ENCODE data around the gene PTPN14.

The PTPN14 gene

DNA sequence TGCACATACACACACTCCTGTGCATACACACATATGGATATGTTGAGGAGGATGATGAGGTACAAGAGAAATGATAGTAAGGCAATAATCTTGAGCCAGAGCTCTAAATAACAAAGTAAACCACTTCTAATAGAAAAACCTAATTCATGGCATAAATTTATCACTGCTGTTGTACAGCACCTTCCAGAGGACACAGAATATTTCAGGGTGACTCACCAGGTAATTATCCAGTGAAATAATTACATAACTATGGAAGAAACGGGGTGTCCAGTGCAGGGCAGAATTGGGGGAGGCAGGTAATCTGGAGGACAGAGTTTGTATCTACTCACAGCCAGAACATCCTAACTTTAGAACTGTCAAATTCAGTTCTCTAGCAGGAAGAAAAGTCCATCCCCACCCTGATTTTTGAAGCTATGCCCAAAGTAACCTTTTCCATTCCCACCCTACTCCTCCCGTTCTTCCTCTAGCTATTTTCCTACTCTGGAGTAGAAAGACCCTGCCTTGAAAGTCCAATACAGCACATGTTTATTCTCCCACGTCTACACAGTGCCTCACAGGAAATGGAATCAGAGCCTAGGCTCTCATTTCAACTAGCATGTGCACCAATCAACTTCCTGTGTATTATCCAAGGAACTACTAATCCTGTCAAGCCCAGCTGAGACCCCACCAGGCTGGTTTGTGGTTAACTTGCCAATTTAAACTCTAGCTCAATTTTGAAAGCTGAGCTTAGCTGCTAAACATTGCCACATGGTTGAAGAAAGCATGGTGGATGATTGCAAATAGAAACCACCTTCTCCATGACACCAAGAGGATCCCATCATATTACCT is 96.6 kb downstream of the PTPN14 start:
- no peak for DNase-seq (ENCODE audit: low read depth)

DNA sequence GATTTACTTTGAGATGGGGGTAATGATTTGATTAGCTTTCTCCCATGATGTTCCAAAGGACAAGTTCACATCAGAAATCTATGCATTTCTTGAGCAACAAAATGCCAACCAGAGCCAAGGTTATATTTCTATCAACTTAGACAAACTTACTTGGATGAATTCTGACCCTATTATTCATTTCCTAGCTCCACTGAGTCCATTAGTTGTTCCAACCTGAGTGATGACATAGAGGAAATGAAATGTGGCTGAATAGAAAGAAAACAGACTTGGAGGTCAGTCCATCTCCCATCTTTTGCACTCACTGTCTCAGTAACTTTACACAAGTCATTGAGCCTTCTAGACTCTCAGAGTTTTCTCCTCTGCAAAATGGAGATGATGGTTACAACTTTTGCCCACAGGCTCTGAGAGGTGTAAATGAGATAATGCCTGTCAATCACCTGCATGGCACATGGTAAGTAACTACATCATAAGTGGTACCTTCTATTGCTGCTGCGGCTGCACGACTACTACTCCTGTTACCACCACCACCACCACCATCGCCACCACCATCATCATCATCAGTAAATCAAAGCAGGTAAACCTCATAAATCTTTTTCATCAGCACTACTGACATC is 98.2 kb downstream of the PTPN14 start:
- no peak for DNase-seq (ENCODE audit: low read depth)

DNA sequence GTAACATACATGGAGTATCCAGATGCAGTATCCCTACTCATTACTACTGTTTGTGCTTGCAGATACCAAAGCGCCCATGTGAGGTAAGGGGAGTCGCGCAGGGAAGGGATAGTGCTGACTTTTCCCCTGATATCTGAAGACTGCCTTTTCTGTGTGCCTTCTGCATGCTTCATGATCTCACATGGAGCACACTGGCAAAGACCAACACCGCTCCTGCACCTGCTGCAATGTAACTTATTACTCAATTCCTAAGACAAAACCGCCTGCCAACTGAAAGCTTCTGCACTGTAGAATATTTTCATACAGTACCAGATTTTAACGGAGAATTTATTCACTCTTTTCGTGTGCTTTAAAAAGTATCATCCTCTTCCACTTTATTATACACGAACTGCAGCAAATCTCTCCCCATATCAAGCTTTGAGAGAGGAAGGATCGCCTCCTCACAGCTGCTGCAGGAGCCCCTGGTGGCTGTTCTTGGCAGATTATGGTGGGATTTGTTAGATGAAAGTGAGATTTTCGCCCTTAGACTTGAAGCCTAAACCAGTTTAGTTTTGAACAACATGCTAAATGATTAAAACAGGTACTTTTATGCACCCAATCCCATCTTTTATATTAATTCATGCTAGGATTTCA is 99.1 kb downstream of the PTPN14 start:
- no peak for DNase-seq (ENCODE audit: low read depth)

DNA sequence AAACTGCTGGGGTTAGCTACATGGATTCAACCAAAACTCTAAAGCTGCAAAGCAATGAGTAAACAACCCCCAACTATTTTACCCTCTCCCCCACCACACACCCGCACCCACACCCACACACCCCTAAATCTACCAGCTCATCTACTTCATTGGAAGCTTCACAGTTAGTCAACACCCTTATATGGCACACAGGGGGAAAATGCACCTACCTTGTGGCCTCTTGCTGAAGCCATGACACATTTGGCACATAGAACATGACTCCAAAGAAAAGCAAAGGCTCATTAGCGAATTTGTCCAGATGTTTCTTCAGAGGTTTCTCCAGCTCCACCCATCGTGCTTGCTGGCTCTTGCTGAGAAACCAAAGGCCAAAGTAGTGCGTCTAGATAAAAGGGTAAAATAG is 99.8 kb downstream of the PTPN14 start:
- DNase-seq (ENCODE audit: low read depth), result no peak

DNA sequence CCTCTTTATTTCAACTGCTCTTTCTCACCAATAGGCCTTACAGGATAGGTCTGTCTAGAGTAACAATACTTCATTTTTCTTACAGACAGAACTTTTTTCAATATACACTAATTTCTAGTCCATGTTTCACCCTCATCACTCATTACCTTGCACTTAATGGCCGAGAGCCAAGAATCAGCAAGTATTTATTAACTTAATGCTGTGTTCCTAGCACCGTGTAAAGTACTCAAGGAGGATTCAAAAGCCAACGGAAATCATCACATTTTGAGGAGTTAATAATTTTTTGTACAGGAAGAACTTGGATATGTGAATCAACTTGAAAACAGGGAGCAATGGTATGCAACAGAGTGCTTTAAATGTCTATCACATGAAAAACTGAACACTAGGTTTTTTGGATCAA is 102.0 kb downstream of the PTPN14 start:
- no peak for DNase-seq (ENCODE audit: low read depth)

DNA sequence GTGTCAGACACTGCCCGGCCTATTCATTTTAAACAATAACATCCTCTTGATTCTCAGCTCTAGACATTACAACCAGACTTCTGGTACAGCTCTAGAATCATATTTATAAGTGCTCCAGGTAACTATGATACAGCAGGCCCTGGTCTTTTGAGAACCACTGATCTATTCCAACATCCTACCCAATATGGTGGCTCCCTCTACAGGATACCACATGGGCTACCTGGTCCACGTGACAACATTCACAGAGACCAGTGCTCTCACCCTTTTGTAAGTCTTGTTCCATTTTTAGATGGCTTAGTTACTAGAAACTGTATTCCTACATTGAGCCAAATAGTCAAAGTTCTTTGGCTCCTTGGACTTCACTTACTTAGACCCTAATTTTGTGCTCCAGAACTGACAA is 102.9 kb downstream of the PTPN14 start:
- no peak for DNase-seq (ENCODE audit: low read depth)

DNA sequence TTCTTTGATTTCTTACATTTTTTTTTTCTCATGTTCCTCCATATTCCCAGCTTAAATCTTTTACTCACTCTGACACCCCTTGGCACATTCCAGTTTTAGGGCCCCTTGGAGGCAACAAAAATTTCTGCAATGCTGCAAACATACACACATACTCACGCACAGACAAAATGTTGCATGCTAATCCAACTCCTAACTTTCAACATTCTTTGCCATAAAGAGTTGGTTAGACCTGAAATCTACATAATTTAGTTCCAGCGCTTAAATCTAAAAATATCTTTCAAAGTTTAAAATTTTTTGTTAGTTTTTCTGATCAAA is 103.9 kb downstream of the PTPN14 start:
- no peak for DNase-seq (ENCODE audit: low read depth)

DNA sequence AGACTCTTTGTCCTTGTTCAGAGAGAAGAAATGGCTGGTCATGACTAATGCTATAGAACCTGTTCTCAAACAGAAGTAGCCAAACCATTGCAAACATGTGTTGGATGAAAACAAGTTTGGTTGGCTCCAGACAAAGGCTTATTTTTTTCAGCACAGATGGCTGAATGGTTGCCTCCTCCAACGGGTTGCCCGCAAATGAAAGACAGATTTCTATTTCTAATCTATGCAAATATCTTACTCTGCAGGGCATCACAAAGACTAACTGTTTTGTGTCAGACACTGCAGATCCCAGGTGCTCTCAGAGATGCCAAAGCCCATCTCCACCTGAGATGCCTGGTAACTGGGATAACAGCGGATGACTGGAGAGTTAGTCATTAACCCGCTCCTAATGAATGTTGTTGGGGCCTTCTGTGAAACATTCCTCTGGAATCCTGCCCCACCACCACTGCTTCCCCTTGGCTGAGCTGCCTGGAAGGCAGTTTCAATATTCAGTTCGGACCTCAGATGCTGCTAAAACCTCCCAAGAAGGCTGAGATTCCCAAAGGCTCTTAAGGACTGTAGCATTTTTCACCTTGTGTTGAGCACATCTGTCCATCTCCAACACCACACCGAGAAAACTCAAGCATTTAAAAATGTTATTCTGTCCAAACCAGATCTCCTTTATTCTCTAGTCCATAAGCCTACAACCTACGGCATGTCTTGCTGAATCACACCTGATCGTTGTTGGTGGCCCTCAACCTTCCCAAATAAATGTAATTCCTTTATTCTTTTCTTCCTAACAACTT is 104.4 kb downstream of the PTPN14 start:
- DNase-seq (ENCODE audit: low read depth), result no peak

DNA sequence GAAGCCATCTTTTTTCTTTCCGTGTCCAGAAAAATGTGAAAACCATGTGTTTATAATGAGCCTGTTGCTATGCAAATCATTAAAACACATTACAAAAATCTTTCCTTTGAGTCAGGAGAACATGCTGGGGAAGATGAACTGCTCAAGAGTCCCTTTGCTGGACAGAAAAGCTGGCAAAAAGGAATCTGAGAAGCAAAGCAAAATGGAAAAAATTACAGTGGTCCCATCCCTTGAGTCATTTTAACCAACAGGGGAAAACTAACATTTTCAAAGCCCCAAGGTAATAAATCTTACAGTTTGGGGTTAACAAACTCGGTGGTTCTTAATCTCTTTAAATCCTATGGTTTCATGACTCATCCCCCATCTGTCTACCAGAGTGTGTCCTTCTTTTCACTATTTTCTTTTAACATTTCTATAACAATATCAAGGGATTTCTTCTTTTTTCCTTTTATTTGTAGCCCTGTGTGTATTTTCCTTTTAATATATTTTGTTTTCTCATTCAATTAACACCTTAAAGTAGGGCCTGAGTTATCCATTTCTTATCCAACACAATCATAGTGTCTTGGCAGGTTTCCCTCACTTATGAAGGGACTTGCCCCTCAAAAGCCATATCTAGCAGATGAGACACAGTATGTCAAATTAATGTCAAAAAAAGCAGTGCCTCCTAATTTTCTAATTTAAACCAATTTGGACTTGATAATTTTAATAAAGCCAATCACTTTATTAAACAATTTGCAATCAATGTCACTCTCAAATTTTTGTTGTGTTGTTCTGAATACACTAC is 105.4 kb downstream of the PTPN14 start:
- no peak for DNase-seq (ENCODE audit: low read depth)

DNA sequence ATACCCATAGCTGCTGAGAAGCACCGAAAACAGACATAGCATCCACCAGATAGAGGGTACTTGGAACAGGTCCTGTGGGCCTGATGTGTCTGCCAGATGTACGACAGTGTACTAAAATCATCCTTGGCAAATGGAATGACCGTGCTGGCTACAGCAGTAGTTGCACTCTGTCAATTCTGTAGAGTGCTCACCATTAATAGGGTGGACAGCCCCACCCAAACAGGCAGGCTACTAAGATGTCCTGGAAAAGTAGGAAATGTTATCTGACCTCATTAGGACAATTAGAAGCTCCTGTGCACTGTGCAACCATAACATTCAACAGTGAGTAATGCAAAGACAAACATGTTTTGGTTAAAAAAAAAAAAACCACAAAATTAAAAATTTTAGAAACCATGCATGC is 106.2 kb downstream of the PTPN14 start:
- no peak for DNase-seq (ENCODE audit: low read depth)

DNA sequence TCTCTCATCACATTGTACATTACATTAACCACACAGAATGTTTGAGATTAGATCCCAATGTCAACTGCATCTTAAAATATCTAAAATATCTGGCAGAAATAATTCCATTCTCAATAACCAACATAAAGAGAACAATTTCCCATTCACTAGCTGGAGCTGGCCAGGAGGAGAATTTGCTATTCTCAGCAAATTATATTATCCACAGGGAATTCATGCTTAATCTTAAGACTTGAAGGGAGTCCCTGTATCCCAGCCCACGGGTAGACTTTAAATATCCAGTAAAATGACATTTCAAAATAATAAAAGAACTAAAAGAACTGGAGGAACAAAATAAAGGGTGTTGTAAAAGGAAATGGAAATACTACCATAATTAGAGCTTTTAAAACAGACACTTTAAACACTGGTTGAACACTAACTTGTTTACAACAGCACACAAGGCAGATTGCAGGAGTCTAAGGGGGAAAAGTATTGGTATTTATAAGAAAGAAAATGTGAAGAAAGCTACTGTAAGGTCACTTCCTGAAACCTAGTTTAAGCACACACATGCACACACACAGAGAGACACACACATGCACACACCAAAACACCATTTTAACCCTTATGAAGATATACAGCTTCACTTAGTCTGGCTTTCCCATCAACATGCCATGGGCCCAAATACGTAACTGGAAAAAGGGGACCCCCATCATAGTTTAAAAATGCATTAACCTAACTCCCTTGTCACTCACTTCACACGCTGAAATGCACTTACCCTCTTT is 107.0 kb downstream of the PTPN14 start:
- no peak for DNase-seq (ENCODE audit: low read depth)

DNA sequence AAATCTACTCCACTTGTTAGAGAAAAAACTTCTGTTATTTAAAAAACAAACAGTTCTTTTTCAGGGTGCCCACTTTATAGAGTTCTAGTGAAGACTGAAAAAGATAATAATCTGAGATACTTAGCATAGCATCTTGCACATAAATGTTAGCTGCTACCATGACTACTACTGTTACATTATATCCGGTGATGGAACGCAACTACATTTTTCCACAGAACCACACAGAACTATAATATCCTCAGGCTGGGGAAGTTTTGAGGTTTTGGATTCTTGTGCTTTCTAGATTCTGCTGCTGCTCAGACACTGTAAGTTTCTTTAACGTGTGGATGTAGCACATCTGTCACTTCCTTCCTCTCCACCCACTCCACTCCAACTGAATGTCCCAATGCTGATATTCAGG is 110.3 kb downstream of the PTPN14 start:
- no peak for DNase-seq (ENCODE audit: low read depth)

DNA sequence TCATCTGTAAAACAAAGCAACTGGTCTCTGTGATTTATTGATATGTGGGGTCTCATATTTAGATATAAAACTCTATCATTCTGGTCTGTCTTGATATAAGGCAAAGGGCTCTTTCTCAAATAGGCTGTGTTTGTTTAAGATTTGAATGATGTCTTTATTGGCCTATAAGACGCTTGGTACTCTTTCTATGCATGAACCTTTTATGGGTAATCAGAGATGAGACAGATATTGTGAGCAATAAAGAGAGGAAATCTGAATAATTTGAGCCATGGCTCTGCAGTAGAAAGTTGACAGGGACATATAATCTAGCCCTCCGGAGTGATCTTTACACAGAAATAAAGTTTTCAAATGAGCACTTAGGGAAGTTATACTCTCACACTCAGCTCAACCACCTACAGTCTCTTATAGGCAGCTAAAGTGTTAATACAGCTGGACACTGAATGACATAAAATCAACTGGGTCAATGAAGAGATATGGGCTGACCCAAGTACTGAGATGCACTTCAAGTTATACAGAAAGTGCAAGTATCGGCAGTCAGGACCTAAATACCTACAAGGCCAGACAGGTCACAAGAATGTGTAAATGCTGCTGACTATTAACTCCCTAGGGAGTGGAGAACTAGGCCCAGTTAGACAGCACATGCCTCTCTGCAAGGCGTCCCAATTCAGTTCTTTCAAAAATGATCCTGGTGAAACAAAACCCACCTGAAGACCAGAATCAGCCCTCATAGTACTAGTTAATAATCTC is 111.0 kb downstream of the PTPN14 start:
- DNase-seq (ENCODE audit: low read depth), result no peak

DNA sequence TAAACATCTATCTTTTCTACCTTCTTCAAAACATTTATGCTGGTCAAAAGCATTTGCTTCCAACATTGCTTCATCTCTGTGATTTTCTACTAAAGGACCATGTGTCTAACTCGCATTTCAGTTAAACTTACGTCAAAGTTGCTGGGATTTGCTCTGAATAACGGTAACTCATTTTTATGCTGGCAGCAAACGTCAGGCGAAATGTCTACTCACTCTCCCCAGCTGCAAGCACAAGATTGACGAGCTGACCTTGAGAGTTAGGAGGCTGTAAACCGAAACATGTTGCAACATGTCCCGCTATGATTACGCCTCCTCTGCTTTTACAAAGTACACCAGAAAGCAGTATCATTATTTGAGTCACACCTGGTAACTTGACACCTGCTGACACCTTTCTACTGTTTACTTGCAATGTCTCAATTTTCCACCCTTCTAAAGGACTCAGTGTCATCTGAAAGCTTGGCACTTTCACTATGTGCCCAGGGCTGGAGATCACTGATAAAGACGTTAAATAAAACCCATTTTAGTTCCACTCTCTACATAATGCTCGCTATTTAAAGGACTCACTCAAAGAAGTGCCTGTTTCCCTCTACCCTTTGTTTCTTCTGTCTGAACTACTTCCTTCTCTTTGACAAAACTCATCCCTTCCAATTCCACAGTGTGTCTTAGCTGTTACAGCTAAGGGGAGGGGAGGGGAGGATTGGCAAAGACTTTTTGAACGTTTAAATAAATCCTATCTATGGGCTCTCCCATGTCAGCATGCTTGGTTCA is 111.9 kb downstream of the PTPN14 start:
- DNase-seq (ENCODE audit: low read depth), result no peak

DNA sequence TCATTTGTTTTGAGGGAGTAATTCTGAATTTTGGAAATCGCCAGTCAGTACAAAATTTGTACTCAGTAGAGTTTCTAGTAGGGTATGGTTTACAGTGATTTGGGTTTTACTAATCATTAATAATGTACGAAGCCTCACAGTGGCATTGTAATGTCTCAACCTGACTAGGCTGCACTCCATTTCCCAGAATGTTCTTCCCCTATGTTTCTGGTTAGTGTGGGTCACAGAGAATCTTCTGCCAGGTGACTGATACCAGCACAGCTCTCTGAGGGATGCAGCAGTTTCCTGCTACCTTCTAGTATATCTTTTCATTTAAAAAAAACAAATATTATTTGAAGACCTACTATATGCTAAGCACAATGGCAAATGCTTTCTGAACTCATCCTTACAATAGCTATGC is 112.9 kb downstream of the PTPN14 start:
- DNase-seq (ENCODE audit: low read depth), result no peak

DNA sequence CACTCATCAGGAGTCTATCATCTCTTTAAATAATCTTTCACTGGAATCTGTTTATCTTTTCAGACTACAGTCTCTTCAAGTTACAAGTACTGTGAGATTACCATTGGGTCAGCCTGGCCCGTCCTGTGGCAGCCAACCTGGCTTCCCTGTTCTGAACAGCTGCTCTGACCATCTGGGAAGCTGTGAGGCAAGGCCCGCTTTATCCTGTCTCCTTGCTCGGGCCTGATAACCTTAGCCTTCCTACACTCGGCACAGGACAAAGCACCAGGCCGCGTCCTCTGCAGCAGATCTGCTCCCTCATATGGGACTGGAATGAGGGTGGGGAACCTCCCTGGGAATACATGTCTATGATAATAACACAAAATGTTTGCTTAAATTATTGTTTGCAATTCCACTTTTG is 113.3 kb downstream of the PTPN14 start:
- DNase-seq (ENCODE audit: low read depth), result no peak

DNA sequence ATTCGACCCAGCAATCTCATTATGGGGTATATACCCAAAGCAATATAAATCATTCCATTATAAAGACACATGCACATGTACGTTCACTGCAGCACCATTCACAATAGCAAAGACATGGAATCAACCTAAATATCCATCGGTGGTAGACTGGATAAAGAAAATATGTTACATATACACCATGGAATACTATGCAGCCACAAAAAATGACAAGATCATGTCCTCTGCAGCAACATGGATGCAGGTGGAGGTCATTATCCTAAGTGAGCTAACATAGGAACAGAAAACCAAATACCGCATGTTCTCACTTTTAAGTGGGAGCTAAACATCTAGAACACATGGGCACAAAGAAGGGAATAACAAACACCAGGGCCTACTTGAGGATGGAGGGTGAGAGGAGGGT is 115.5 kb downstream of the PTPN14 start:
- DNase-seq (ENCODE audit: low read depth), result no peak

DNA sequence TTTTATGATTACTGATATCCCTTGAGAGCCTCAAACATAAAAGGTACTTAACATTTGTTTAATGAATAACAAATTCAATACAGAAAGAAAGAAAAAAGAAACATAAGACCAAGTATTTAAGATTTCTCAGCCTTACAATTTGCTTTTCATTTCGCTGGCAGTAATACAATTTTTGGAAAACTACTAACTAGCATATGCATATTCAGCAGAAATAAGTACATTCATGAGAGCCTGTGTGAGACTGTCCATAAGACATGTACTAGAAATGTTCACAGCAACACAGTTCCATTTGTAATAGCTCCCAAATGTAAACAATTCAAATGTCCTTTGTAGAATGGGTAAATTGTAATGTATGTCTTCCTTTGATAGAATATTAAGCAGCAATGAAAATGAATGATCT is 119.2 kb downstream of the PTPN14 start:
- no peak for DNase-seq (ENCODE audit: low read depth)

DNA sequence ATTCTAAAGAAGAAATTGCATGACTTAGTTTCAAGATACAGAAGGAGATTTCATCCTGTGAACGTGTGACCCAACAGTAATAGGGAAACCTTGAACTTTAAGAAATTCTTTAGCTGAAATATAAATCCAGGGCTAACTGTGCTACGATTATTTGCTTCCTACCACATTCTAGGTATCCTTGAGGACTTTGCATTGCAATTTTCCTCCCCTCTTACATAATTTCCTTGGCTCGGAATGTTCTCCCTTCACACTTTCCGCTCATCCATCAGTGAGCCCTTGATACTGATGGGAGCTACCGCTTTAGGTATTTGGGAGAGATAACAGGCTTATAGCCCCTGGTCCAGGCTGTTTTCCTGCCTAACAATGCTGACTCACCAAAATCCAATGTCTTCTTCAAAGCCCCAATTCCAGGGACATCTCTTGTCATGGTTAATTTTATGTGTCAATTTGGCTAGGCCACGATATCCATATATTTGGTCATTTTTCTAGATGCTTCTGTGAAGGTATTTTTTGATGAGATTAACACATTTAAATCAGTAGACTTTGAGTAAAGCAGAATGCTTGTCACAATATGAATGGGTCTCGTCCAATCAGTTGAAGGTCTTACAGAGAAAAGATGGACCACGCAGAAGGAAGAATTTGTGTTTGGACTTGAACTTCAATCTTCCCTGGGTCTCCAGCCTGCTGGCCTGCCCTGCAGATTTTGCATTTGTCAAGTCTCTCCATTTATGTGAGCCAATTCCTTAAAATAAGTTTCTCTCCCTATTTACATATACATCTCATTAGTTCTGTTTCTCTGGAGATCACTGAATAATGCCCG is 121.2 kb downstream of the PTPN14 start:
- DNase-seq (ENCODE audit: low read depth), result no peak

Measured in stimulated activated CD8-positive, alpha-beta memory T cell treated with anti-CD3 and anti-CD28 coated beads, Interleukin-7, amount 100 ng/mL, for 24 hours (primary cell).